AG09319 (cell line): ENCODE results near the gene NDUFS4.
"Not testable (repeated sequence)": the region's sequence is repeated elsewhere in the genome, so short reads cannot be mapped to it uniquely, and the experiment has no call there.

Source experiments
- DNase-seq: peaks from one replicate; pipeline ENCODE4 v3.0.0-alpha.2; 2010; ENCODE audit warnings: low read depth; ENCODE audit errors: extremely low read depth
- TF ChIP-seq, protein P1 (sequence below): IDR thresholded peaks from 2 replicates; pipeline ENCODE4 v1.5.1; 2011; ENCODE audit warnings: low read depth, mild to moderate bottlenecking, inconsistent platforms, low read length, moderate library complexity

Gene NDUFS4

DNA sequence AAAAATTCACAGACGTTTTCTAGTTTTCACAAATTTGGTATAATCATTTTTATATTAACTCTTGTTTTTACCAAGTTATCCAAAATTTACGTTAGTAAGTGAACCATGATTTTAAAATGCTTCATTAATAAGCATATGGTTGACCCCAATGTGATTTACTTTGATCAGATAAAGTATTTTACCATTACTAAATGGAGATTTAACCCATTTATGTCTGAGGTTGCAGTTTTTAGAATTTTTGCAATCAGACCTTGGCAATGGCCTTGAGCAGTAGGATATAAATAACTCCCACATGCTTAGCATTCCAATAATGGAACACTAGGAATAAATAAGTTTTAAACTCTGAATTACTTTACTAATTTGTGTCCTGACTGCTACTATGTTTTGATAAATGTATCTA lies 84.6 kb downstream of the NDUFS4 start:
- no peak for DNase-seq
- TF ChIP-seq, protein P1, sequence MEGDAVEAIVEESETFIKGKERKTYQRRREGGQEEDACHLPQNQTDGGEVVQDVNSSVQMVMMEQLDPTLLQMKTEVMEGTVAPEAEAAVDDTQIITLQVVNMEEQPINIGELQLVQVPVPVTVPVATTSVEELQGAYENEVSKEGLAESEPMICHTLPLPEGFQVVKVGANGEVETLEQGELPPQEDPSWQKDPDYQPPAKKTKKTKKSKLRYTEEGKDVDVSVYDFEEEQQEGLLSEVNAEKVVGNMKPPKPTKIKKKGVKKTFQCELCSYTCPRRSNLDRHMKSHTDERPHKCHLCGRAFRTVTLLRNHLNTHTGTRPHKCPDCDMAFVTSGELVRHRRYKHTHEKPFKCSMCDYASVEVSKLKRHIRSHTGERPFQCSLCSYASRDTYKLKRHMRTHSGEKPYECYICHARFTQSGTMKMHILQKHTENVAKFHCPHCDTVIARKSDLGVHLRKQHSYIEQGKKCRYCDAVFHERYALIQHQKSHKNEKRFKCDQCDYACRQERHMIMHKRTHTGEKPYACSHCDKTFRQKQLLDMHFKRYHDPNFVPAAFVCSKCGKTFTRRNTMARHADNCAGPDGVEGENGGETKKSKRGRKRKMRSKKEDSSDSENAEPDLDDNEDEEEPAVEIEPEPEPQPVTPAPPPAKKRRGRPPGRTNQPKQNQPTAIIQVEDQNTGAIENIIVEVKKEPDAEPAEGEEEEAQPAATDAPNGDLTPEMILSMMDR: no peak

DNA sequence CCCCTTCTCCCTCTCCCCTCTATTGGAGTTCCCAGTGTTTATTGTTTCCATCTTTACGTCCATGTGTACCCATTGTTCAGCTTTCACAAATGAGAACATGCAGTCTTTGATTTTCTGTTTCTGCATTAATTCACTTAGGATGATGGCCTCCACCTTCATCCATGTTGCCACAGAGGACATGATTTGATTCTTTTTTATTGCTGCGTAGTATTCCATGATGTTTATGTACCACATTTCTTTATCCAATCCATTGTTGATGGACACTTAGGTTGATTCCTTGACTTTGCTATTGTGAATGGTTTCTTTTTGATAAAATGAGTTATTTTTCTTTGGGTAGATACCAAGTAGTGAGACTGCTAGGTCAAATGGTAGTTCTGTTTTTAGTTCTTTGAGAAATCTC lies 88.9 kb downstream of the NDUFS4 start:
- TF ChIP-seq, protein P1: no peak
- no peak for DNase-seq

GRCh38 chr5:53660573-53660972 lies 100.1 kb downstream of the NDUFS4 start:
- not testable (repeated sequence) for DNase-seq

- not testable (repeated sequence) for DNase-seq
Measured at GRCh38 chr5:53665313-53665712, 104.9 kb downstream of the NDUFS4 start.

DNA sequence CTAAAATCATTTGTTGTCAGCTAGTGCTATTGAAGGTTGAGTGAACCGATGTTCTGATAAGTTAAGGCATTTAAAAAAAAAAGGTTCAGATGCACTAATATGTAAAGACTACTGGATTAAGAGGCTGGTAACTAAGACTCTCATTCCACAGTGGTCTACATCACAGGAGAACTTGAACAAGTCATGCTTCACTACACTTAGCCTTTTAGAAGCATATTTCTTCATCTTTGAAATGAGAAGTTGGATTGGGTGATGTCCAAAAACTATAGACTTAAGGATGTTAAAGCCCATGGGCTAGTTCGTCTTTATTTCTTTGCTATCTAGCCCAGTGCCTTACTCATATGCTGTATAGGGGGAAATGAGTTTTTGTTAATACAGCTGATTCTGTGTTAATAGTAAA lies 107.2 kb downstream of the NDUFS4 start:
- TF ChIP-seq, protein P1: no peak
- DNase-seq: peak; percentile 7

DNA sequence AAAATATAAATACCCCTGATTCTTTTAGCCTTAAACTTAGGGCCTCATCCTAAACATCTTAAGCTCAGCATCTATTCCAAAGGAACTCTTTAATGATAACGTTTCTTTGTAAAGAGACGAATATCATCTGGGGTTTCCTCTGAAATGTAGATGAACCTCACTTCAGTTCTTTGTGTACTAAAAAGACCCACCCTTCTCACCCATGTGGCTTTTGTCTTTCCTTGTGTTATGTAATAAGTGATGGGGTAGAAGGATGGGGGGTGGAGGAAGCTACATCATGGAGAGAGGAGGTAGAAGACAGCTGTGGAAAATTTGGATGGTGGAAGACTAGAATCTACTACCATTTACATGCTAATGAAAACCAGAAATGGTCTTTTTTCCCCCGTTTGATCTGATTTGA lies 111.0 kb downstream of the NDUFS4 start:
- TF ChIP-seq, protein P1: no peak
- no peak for DNase-seq

GRCh38 chr5:53674121-53674520 lies 113.7 kb downstream of the NDUFS4 start:
- TF ChIP-seq, protein P1: no peak
- DNase-seq: no peak

GRCh38 chr5:53677632-53678031 lies 117.2 kb downstream of the NDUFS4 start:
- TF ChIP-seq, protein P1: no peak
- no peak for DNase-seq
